GM19468 (cell line): ENCODE results near the gene HEBP2.
"Not testable (repeated sequence)": the region's sequence is repeated elsewhere in the genome, so short reads cannot be mapped to it uniquely, and the experiment has no call there.

Experiments used
- ATAC-seq: cut with Tn5 transposase; IDR thresholded peaks from one replicate; pipeline ENCODE4 v1.9.1; 2021; ENCODE audit warnings: mild to moderate bottlenecking, moderate library complexity, moderate number of reproducible peaks; ENCODE audit not compliant: unreplicated experiment; ENCODE audit errors: extremely low read depth

HEBP2 gene

GRCh38 chr6:138421089-138421488 lies 17.1 kb downstream of the HEBP2 start:
- no peak for ATAC-seq

GRCh38 chr6:138421608-138422007 lies 17.6 kb downstream of the HEBP2 start:
- no peak for ATAC-seq

- no peak for ATAC-seq
These were observed 18.8 kb downstream of the HEBP2 start for GRCh38 chr6:138422861-138423260.

GRCh38 chr6:138424004-138424904 lies 20.2 kb downstream of the HEBP2 start:
- no peak for ATAC-seq

GRCh38 chr6:138425256-138425655 lies 21.2 kb downstream of the HEBP2 start:
- not testable (repeated sequence) for ATAC-seq

GRCh38 chr6:138426500-138427123 lies 22.6 kb downstream of the HEBP2 start:
- ATAC-seq = no peak

GRCh38 chr6:138427701-138428100 lies 23.7 kb downstream of the HEBP2 start:
- no peak for ATAC-seq

GRCh38 chr6:138428944-138429598 lies 25.0 kb downstream of the HEBP2 start:
- no peak for ATAC-seq

GRCh38 chr6:138429761-138430160 lies 25.7 kb downstream of the HEBP2 start:
- no peak for ATAC-seq

GRCh38 chr6:138430361-138431145 lies 26.5 kb downstream of the HEBP2 start:
- no peak for ATAC-seq

- no peak for ATAC-seq
These were observed 27.4 kb downstream of the HEBP2 start for GRCh38 chr6:138431256-138432062.

GRCh38 chr6:138432063-138432356 lies 28.0 kb downstream of the HEBP2 start:
- no peak for ATAC-seq

GRCh38 chr6:138434096-138434495 lies 30.1 kb downstream of the HEBP2 start:
- ATAC-seq = no peak

GRCh38 chr6:138434925-138435324 lies 30.9 kb downstream of the HEBP2 start:
- ATAC-seq = no peak

GRCh38 chr6:138439546-138439945 lies 35.5 kb downstream of the HEBP2 start:
- no peak for ATAC-seq

- ATAC-seq = no peak
These were observed 36.3 kb downstream of the HEBP2 start for GRCh38 chr6:138440296-138440695.

GRCh38 chr6:138440758-138441357 lies 36.8 kb downstream of the HEBP2 start:
- no peak for ATAC-seq

- ATAC-seq = no peak
These were observed 37.9 kb downstream of the HEBP2 start for GRCh38 chr6:138441965-138442364.

GRCh38 chr6:138442663-138443062 lies 38.6 kb downstream of the HEBP2 start:
- ATAC-seq = no peak
